HG02885 (cell line): ENCODE results near the gene IFFO2.

ENCODE experiments used
- ATAC-seq: cut with Tn5 transposase; IDR thresholded peaks from one replicate; pipeline ENCODE4 v1.9.1; 2021; ENCODE audit warnings: mild to moderate bottlenecking; ENCODE audit not compliant: unreplicated experiment, poor library complexity

Gene IFFO2

DNA sequence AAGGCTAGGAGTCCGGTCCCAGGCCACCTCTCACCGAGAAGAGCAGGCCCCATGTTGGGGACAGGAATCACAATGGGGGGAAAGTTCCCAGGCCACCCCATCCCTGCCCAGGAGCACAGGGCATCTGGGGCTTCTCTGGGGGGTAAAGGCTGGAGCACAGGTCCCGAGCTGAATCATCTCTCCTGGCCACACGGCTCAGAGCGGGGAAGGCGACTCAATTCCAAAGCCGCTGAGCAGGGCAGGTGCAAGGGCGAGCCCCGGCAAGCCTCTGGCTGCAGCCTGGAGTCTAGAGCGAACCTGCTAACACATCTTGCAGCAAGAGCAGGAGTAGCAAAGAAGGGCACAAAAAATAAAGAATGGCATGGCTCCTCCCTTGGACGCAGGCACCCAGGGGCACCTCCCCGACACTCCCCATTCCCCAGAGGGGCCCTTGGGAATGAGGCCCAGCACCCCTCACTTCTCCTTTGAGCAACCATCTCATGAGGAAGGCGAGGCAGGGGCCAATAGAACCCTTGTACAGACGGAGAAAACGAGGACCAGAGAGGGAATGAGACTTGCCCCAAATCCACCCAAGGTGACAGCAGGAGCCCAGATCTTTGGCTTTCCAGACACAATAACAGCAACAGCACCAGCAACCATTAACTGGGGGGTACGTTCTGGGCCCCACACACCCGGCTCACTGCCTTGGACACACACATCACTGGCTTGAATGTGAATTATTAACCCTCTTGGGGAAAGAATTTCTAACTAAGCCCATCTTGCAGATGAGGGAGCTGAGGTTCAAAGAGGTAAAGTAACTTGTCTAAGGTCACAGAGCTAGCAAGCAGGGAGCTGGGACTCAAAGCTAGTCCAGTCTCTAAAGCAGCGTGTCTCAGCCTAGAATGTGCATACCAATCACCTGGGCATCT, 33.4 kb downstream of the IFFO2 start:
- ATAC-seq = no peak

DNA sequence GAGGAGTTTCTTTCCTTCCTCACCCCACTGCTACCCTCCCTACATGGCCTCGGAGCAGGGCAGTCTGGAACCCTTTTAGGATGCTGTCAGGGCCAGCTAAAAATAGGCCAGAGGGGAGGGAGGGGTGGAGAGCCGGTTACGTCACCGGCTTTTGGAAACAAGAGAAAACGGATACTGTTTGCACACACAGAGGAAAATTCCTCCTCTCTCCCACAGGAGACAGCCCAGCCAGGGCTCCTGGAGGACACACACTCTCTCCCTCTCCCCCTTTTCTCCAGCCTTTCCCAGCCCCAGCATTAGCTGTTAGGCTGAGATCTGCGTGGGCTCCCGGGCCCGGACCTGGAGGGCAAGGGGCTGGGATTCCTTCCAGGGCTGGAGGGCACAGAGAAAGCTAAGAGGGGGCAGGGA, 34.2 kb downstream of the IFFO2 start:
- ATAC-seq = no peak

DNA sequence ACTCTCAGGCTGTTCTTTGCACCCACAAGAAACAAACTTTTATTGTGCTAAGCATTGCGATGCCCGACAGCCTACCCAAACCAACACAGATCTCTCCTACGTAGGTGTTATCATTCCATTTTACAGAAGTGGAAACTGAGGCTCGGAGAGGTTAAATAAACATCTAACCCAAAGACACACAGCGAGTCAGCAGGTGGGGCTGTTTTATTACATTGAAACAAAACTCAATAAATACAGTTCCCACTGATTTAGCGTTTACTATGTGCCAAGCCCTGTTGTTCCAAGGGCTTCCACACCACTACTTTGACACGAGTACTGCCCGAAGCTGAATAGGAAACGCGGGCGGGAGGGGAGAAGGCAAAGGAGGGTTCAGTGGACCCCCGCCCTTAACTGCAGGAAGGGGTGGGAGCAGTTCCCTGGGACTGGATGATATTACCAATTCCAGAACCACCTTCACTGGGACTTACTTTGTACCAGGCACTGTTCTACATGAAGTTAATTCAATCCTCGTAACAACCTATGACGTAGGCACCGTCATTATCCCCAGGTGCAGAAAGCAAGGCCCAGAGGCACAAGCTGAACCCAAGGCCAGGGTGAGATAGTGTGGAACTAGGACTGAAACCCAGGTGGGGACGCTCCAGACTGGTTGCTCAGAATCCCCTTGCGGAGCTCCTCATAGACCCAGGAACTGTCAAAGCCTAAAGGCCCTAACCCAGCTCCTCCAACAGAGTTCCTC, 34.8 kb downstream of the IFFO2 start:
- no peak for ATAC-seq

DNA sequence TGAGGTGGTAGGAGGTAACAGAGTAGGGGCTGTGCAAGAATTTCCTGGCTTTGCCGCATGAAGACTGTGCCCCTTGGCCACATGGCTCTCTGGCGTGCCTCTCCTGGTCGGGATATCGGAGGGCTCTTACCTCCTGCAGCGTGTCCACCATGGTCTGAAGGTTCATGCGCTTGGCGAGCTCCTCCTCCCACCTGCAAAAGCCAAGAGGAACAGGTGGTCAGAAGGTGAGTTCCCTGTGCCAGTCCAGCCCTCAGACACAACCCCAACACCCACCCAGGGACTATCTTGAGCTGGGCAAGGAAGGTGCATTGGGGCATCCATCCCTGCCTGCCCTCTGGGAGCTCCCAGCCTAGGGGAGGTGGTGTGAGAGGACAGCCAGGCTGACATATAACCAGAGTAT, 35.5 kb downstream of the IFFO2 start:
- no peak for ATAC-seq

DNA sequence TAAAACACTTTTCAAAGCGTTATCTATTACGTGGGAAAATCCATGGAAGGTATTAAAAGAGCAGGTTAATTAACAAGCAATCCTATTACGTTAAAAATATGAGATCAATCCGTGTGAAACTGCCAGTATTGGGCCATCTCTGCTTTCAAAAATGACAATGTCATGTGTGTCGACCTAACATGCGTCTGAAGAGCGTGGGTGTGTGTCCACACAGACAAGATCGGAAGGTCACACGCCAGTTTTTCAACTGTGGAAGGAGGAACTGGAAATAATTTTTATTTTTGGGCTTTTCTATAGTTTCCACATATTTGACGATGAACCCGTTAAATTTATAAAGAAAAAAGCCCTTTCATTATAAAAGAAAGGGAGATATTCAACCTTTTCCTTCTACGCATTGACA, 36.5 kb downstream of the IFFO2 start:
- ATAC-seq = no peak

DNA sequence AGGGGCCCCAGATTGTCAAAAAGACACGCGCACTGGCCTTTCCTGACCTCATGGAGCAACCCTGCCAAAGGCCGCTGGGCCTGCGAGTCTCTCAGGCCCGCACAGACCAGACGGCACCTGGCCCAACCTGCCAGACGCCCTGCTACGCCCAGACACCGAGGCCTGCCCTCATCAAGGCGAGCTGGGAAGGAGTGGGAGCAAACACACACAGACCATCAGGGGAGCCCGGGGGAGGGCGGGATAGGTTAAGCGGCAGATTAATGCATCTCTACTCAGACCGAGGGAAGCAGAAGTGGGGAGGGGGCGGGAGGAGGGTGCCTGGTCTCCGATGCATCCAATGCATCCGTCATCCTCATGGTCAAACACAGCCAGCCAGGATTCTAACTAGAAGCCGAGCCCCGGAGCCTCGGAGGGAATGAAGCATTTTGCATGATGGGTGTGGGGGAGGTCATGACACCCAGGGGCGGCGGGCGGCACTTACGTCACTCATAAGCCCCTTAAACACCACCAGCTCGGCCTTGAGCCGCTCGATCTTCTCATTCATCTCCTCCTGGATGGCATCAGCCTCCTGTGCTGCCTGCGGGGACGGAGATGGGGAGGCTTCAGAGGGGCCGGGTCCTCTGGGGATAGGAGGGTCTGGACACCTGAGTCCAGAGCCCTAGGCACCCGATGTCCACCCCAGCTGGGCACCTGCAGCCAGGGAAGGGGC, 37.1 kb downstream of the IFFO2 start:
- no peak for ATAC-seq

DNA sequence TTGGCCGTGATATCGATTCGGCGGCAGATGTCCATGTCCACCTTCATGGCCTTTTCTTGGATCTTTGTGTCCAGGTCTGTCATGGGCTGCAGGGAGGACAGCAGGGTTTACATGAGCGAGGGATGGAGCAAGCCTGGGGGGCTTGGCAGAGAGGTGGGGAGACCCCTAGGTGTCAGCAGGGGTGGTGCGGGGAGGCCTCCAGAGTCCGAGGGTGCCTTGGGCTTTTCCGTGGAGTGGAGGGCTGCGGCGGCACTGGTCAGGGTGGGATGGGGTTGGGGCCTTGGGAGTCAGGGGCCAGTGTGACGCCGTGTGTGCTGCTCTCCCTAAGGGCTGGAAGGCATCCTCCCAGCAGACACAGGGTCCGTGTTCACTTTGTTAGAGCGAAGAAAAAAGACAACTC, 38.1 kb downstream of the IFFO2 start:
- ATAC-seq = no peak

DNA sequence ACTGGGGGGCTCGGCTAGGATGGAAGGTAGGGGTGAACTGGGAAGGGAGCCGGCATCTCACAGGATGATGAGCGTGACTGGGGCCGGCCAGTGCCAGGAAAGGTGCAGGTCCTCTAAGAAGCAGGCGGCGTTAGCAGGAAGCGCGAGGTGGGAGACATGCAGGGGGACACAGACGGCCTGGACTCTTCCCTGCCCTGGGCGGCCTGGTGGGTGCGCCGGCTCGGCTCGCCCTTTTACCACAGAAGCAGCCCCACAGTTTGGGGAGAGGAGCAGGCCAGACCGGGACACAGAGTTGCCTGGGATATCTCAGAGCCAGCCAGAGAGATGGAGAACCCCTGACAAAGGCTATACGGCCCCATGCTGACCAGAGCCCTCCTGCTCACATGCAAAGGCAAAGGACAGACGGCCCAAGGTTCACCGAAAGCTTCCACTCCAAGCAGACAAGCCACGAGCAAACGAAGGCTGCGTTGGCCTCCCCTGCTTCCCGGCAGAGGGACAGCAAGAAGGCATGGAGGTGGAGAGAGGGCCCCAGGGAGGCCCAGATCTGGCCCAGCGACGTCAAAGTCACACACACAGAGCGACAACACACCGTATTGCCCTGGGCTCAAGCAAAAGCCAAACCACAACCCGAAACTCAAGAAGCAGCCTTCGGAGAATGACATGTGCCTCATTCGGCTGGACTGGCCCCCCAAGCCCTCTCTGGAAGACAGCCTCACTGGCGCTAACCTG, 39.2 kb downstream of the IFFO2 start:
- no peak for ATAC-seq

DNA sequence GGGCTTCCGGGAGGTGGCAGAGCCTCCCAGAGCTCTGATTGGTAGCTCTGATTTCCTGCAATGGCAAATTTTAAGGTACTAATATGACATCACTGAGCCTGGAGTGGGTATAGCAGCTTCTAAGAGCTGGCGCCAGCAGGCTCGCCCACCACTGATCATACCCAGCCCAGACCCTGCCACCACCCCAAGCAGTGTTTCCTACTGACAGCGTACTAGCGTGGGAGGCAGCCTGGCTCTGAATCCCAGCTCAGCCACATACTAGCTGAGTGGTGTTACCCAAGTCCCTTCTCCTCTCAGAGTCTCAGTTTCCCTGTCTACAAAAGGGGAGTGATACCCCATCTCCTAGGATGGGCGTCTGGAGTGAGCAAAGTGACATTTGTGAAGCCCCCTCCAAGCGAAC, 41.1 kb downstream of the IFFO2 start:
- no peak for ATAC-seq

DNA sequence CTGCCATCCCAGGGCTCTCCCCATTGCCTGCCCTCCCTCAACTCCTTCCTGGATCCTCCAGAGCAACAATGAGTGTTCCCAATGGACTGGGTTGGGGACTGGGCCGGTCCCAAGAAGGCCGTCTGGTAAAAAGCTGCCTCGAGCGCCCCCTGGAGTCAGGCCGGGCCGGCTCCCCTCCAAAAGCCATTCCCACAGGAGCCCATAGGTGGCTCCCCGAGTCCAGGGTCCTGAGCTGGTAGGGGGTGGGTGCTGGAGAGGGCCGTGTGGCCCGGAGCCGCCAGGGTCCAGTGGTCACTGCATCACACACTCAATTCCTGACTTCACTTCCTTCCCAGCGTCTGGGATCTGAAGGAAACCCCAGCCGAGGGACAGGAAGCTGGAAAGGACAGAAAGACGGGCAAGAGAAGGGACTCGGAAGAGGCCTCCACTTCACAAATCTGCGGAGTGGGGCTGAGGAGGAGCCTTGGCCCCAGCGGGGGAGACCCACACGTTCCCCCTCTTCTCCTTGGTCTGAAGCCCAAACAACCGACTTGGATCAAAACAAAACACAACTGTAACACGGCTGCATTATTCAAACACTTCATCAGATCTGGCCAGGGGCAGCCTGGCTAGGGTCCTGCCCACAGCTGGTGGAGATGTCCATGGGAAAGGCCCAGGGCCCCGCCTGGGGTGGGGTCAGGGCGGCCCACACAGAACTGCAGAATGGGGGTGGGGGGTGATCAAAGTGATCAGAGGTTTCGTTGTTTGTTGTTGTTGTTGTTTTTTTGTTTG, 43.2 kb downstream of the IFFO2 start:
- no peak for ATAC-seq

DNA sequence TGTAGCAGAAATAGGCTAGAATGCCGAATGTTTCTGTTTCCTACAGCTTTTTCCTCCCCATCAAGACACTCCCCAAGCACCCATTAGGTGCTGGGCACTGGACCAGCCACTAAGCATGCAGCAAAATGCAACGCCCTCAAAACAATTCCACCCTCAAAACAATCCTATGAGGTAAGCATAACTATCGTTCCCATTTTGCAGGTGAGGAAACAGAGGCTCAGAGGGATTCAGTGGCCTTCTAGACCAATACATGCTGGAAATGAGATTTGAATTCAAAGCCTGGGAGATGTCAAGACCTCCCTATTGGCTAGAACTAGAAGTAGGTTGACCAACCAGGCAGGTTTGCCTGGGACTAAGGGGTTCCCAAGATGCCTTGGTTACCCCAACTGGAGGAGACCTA, 43.9 kb downstream of the IFFO2 start:
- no peak for ATAC-seq

DNA sequence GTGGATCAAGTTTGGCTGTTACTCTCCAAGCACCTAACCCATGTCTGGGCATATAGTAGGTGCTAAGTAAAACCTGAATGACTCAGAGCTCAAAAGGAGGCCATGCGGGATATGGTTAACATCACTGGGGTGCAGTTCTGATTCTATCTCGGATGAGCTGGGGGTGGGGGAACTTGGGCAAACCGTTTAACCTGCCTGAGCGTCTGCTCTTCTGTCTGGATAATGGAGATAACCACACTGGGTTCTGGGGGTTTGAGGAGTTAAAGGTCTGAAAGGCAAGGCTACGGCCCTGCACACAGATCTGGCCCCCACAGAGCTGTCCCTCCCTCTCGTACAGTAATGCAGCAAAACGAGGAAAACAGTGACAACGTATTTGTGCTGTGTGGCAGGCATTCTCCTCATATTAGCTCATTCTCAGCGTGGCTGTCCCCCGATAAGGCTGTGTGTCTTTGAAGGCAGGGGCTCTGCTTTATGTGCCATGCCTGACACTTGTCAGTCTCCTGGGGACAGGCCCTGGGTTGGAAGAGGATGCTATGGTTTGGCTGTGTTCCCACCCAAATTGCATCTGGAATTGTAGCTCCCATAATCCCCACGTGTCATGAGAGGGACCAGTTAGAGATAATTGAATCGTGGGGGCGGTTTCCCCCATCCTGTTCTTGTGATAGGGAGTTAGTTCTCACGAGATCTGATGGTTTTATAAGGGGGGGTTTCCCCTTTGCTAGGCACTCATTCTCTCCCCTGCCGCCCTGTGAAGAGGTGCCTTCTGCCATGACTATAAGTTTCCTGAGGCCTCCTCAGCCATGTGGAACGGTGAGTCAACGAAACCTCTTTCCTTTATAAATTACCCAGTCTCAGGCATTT, 47.3 kb downstream of the IFFO2 start:
- ATAC-seq = no peak

DNA sequence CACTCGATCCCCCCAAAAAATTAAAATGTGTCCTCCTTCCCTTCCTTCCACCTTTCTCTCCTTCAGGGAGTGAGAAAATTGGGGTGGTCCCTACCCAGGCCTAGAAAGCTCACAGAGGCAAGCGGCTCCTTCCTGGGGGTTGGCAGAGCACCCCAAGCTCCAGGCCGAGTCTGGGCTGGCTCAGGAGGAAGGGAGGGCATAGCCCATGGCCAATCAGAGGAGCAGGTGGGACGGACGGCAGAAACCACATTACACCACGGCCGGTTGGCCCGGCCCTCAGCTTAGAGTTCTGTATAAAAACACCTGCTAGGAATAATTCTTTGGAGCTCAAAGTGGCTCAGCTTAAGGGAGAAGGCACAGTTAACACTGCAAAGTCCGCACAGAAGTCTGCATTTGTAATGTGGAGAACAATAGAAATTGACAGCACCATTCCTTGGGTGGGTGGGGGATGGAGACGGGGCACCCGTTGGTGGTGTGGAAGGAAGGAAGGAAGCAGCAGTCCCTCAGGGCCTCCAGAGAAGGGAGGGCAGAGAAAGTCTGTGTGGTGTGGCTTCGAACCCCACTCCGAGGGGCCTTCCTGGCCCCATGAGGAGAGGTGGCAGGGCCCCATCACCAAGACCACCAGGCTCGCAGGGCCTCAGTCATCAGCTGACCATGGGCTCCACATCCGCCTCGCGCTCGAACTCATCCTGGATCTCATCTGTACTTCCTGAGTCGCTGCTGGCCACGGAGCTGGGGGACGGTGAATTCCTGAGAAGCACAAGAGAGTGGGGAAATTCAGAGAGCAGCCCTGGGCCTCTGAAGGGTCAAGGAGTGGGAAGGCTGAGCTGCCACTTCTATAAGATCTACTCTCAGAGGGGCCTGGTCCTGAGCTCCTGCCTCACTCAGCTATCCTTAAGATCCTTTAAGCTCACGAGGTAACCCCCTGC, 48.3 kb downstream of the IFFO2 start:
- ATAC-seq = no peak

DNA sequence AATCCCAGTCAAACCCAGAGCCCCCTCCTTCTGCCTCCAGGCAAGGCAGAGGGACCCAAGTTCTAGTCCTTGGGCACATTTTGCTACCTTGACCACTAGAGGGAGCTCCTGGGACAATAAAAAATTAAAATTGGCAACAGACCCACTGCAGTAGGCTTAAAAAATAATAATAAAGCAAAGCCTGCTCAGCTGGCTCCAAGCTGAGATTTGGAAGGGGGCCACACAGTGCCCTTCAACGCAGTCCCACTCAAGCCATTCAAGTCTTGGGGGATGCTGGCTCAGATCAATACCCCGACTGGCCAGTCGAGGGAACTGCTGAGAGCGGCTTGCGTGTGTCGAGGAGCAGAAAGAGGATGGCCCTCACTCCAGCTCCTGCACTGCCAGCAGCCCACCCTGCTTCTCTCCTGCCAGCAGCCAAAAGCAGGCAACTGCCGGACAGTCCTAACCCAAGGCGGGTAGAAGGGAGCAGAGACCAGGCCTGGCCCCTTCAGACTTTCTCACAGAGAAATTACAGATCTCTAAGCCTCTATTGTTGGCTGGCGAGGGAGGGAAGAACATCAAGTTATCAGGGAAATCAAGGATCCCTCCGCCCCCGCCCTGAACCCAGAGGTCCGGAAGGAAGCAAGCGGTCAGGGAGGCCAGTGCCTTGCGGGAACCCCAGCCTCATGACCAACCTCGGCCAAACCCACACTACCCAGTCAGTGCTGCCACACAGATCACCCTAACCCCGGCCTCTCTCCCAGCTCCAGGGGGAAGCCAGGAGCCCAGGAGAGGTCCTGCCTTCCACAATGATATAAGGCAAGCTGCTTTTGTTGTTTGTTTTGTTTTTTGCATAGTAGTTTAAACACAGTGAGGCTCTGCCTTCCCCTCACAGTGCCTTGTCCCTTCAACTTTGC, 49.2 kb downstream of the IFFO2 start:
- ATAC-seq = no peak

DNA sequence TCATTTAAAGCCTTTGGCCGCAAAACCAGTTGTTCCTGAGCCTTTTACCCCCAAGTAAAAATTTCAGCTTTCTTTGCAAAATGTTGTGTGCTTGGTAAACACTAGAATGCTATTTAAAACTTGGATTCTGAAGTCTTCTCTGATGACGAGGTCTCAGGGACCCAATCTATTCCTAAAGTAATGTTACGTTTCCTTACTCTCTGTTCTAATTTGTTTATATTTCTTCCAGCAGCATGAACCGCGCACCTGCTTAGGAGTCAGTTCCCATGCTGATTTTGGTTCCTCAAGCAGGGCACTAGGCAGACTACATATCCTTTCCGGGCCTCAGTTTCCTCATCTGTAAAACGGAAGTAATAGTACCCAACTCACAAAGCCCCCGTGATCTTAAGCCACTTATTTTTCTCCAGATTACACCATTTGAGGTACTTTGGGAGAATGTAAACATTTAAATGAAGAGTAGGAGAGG, 53.2 kb downstream of the IFFO2 start:
- ATAC-seq = no peak

DNA sequence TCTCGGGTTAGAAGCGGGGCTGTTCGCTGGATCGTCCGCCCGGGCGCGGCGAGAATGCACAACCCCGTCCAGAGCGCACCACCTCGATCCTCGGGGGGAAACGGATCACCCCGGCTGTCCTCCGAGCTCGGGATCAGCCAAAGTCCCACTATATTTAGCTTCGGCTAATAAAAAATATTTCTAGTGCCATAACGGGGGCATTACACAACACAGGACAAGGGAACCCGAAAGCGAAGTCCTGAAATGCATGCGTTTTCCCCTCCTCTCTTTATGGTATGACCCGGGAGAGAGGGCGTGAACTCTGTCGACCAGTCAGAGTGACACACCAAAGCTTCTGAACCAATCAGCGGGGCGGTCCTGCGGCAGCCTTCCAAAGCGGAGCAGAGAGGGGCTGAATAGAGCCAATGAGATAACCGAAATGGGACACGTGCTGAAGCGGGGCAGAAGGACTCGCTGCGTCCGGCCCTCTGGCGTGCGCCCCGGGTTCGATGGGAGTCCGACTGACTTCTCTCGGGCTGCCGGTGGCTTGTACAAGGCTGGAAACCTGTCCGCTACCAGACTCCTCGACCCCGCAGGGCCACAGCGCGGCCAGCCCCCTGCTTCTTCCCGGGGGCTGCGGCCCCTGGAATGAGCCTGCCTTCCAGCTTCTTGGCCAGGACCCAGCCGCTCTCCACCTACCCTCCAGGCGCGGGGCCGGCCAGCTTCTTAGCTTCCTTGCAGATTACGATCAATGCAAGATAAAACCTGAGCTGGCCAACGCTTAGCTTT, 53.8 kb downstream of the IFFO2 start, which contains the start of gene ALDH4A1:
Gene ALDH4A1 (minus strand): TSS at position 33 of the 768 bp plus-strand sequence. CDS start 32 bp downstream, at position 1.
- peak; percentile 92 for ATAC-seq
